ENCODE data around the gene GALNT16.

GALNT16 gene

GRCh38 chr14:69318241-69318640 is 58.3 kb downstream of the GALNT16 start:
- no peak for DNase-seq

DNA sequence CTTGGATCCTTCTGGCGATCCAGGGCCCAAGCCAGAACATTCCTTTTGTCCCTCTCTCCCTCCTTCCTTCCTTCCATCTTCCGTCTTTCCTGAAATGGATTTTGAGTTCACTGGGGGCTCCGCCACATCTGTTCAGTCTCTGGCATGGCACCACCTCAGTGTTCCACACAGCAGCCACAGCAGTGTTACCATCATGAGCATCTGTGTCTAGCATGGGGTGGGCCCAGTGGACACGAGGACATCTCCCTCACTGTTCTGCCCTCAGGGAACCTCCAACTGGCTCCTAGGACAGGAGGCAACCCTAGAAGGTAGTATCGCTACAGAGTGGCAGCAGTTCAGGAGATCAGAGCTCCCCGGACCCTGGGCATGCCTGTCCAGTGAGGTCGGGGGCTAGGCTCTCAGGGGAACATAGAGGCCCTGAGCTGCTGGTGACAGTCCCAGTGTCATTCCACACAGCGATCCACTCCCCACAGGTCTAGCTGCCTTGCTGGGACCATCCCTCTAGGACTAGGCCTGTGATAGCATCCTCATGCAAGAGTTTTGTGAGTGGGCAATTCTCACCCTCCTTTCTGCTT is 59.0 kb downstream of the GALNT16 start:
- no peak for DNase-seq

- DNase-seq = no peak
These were observed 60.0 kb downstream of the GALNT16 start for GRCh38 chr14:69319911-69320310.

GRCh38 chr14:69320581-69321365 is 60.8 kb downstream of the GALNT16 start:
- no peak for DNase-seq

DNA sequence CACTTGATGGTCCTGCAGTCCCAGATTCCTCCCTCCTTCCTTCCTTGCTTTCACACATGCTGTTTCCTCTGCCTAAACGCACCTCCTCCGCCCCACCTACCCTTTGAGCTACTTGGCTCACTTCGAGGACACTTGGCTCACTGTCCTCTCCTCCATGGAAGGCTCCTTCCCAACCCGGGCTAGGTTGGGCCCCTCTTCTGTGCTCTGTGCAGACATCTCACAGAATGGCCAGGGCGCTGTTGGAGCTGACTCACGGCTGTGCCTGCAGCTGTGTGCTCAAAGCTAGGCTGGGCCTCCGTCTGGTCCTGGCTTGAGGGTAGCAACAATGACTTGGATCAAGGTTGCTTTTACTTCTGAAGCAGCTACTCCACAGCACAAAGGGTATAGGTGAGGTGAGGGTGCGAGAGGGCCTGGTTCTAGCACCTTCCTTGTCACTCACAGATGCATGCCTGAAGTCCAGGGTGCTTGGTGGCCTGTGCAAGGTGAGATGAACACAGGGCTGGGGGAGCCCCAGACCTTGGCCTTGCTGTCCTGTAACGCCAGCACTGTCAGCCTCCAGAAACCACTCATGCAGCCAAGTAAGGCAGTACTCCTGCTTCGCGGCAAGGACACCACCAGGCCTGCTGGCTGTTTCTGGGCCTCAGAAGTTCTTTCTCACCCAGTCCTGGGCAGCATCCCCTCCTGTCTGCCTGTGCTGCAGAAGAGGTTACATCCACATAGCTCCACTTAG is 61.8 kb downstream of the GALNT16 start:
- DNase-seq = no peak

DNA sequence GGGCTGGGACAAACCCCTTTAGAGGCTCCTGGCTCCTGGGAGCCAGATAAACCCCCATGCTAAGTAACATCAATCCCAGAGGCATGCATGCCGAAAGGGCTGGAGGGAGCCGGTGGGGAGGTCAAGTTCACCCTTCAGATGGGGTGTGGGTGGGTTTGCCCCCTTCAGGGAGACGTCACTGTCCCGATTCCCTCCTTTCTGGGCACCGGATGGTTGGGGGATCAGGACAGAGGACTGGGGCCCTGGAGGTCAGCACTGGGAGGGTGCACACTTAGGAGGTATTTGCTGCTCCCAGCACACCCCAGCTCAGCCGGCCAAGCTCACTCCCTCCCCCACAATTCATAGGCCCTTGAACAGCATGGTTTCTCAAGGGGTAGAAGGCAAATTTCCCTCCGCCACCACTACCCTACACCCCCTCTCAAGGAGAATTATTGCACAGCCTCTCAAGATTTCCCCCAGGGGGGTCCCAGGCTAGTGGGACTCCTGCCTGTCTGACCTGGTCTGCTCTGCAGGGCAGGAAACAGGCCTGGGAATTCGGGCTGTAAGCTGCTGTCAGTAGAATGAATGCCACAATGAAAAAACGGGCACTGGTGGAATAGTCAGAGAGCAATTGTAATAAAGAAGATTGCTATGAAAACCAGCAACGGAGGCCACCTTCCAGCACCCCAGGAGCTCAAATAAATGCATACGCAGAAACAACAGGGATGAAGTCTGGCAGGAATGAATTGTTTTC is 63.5 kb downstream of the GALNT16 start:
- DNase-seq = no peak

GRCh38 chr14:69323999-69324282 is 64.0 kb downstream of the GALNT16 start:
- no peak for DNase-seq

- no peak for DNase-seq
These were observed 64.5 kb downstream of the GALNT16 start for GRCh38 chr14:69324341-69324931.

DNA sequence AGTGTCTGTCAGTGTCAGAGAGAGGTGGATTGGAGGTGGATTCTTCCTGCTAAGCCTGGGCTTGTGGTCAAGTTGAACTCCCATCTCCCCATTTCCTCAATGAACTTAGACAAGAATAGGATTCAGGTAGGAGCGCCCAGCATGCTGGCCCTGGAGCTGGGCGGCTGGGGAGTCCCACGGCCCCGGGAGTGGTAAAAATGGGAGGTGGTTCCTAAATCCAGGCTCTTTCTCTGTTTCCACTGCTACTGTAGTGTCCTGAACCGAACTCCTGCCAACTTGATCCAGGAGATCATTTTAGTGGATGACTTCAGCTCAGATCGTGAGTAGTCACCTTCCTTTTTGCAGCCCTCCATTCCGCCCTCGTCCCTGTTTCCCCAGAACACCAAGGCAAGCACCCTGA is 65.1 kb downstream of the GALNT16 start:
- DNase-seq = no peak

- no peak for DNase-seq
These were observed 65.8 kb downstream of the GALNT16 start for GRCh38 chr14:69325646-69326265.

DNA sequence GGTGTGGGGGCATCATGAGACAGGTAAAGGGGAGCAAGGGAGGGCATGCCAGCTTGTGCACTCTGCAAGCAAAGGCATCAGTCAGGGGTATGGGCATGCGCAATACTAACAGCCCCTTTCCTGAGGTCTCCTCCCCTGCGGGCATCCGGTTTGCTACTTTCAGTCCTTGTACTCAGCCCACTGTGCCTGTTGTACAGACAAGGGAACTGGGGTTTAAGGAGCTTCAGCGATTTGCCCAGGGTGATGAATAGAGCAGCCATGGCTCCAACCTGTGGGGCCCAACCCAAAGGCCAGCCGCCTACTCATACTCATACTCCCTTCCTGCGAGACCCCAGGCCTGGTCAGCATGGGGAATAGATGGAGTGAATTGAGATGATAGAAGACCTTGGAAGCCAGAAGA is 66.7 kb downstream of the GALNT16 start:
- DNase-seq = no peak

DNA sequence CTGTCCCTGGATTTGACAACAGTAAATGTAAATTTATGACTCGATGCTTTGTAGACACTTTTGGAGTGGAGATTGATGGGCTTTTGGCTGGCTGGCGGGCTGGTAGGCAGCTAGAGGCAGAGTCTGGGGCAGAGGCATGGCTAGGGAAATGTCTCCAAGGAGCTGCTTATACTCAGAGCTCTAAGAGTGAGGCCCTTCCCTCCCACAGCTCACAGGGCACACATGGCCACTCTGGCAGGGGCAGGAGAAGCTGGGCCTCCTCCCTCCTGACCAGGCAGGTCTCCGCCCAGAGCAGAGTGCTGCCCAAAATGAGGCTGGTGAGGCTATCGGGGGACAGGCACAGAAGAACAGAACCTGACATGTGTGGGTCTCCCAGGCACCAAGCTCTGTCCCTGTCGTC is 67.5 kb downstream of the GALNT16 start:
- DNase-seq = no peak

DNA sequence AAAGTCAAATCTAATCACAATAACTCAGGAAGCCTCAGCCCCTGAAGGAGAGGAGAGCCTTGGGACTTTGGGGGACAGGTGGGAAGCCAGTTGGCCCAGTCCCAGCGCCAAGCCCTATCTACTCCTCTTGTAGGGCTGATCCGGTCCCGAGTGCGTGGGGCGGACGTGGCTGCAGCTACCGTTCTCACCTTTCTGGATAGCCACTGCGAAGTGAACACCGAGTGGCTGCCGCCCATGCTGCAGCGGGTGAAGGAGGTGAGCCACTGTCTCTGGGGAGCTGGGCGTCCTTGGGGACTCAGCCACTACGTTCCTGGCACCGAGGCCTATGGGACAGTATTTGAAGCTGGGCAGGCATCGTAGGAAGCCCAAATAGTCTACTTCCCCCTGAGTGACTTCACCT is 68.4 kb downstream of the GALNT16 start:
- no peak for DNase-seq

- no peak for DNase-seq
These were observed 68.8 kb downstream of the GALNT16 start for GRCh38 chr14:69328765-69329164.

GRCh38 chr14:69331206-69331605 is 71.2 kb downstream of the GALNT16 start:
- no peak for DNase-seq

DNA sequence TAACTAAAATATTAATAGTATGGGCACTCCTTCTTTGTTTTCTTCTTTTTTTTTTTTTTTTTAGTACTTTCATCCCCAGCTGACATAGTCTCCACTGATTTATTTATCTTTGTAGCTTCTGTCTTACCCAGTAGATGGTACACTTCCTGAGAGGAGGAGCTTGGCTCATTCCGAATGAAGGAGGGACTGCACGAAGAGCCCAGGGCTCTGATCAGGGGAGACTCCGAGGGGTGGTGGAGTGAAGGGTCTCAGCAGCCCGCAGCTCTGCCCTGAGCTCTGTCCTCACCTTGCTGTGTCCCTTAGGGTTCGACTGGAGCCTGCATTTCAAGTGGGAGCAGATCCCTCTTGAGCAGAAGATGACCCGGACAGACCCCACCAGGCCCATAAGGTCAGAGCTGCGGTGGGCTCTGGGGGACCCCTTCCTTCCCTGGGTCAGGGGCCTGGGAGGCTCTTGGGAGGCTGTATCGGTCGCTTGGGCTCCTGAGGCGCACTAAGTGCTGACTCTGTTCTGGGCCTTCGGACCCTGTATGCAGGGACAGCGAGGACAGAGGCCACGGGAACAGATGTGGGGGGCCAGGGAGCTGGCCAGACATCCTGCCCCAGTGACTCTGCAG is 72.9 kb downstream of the GALNT16 start:
- DNase-seq = no peak

DNA sequence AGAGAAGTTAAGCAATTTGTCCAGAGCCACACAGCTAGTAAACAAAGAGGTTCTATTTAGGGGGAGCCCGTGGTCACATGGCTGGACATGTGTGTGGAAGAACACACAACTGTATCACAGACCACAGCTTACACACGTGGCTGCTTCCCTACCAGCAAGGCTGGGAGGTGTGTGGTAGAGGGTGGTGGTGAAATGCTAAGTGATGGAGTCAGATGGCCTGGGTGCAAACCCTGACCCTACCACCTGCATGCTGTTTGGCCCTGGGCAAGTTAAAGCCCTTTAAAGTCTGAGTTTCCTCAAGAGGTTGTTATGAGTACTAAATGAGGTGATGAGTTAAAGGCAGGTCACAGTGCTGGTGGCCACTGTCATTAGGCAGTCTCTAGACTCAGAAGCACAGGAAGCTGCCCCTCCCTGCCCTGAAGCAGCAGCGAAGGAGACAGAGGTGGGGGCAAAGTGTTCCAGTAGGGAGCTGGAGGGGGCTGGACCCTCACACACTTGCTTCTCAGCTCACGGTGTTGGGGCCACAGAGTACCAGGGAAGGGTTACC is 73.9 kb downstream of the GALNT16 start:
- DNase-seq = no peak

DNA sequence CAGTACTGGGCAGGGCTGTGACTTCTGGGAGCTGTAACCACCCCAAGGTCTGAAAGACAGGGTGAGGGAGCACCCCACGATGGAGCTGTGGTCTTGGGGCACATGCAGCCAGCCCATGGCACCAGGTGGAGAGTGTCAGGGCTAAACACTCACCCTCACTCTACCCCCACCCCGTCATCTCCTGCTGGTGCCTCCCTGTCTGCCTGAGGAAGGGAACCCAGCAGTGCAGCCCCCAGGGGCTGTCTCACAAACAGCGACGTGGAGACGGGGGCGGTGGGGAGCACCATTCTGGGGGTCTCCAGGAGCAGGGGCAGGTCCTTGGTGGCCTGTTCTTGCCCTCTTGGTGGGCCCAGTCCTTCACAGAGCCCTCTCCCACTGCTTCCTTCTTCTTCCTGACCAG is 74.6 kb downstream of the GALNT16 start:
- no peak for DNase-seq

GRCh38 chr14:69335371-69335771 is 75.4 kb downstream of the GALNT16 start:
- no peak for DNase-seq

GRCh38 chr14:69337984-69338383 is 78.0 kb downstream of the GALNT16 start:
- no peak for DNase-seq

- DNase-seq = no peak
These were observed 79.5 kb downstream of the GALNT16 start for GRCh38 chr14:69339426-69339825.

- DNase-seq = no peak
These were observed 83.1 kb downstream of the GALNT16 start for GRCh38 chr14:69342928-69343525.

Data from SHP77 treated with DMSO at 0.1 percent for 48 hours (cell line).